K562 (cell line): ENCODE measurements around the gene SEC16A. TPM values are rescaled to one million over a fixed set of nuclear protein-coding genes. Genes with fewer than 3 reads are reported as not detected.

Experiments
- CBX8 ChIP-seq: fragments of 200-600 bp; sonication (generic); IDR thresholded peaks from 2 replicates; pipeline ENCODE4 v1.6.1; 2012; ENCODE audit warnings: borderline replicate concordance, mixed run types, low read depth, mild to moderate bottlenecking, moderate library complexity, mixed read lengths, low read length, control low read depth, inconsistent platforms; ENCODE audit not compliant: poor library complexity, severe bottlenecking; ENCODE audit errors: extremely low read depth
- ESRRA ChIP-seq: fragments of 450-650 bp; IDR thresholded peaks from 2 replicates; pipeline ENCODE4 v1.6.1; 2014; ENCODE audit warnings: low read depth, mild to moderate bottlenecking, moderate library complexity, borderline replicate concordance
- ETV5 ChIP-seq: sonication (generic); formaldehyde crosslinking; IDR thresholded peaks from 2 replicates; pipeline ENCODE4 v1.4.0; 2020; ENCODE audit warnings: low read depth, mild to moderate bottlenecking, missing genetic modification reagents
- GABPB1 ChIP-seq: sonication (generic); formaldehyde crosslinking; IDR thresholded peaks from 2 replicates; pipeline ENCODE4 v1.8.0; 2022; ENCODE audit warnings: mild to moderate bottlenecking, missing genetic modification reagents
- MTF1 ChIP-seq: fragments of 250-450 bp; sonication (Bioruptor Pico); IDR thresholded peaks from 2 replicates; pipeline ENCODE4 v1.9.0; 2021; ENCODE audit warnings: moderate library complexity, mild to moderate bottlenecking, inconsistent platforms, borderline replicate concordance
- MYBL2 ChIP-seq, 2 experiments: fragments of 450-650 bp in 1 of 2; sonication (generic) in 1 of 2; formaldehyde crosslinking in 1 of 2; IDR thresholded peaks; 2 replicates each; pipeline versions ENCODE4 v1.6.1 to v1.8.1; 2017 to 2022; ENCODE audit warnings: borderline replicate concordance in 1 of 2, inconsistent platforms in 1 of 2, low read depth in 1 of 2, mild to moderate bottlenecking in 1 of 2, missing genetic modification reagents in 1 of 2, moderate library complexity in 1 of 2
- NR4A1 ChIP-seq, 2 experiments: fragments of 250-450 bp in 1 of 2; fragments of 450-650 bp in 1 of 2; sonication (Bioruptor Pico) in 1 of 2; IDR thresholded peaks; 2 replicates each; pipeline versions ENCODE4 v1.4.0 to v1.6.1; 2016 to 2020; ENCODE audit warnings: mild to moderate bottlenecking in 2 of 2, missing compliant biosample characterization in 1 of 2, missing genetic modification characterization in 1 of 2, moderate library complexity in 1 of 2
- SETDB1 ChIP-seq: IDR thresholded peaks from one replicate; pipeline ENCODE4 v1.6.1; 2012; ENCODE audit warnings: low read length, control low read depth, inconsistent platforms
- TBL1XR1 ChIP-seq, 2 experiments: IDR thresholded peaks; 2 replicates each; pipeline ENCODE4 v1.6.1; 2012; ENCODE audit warnings: improper control_type of control experiment in 2 of 2, low read length in 2 of 2, mild to moderate bottlenecking in 1 of 2
- TBP ChIP-seq: optimal IDR thresholded peaks from 2 replicates; pipeline ENCODE3; 2011; ENCODE audit warnings: low read depth, low read length, improper control_type of control experiment
- TCFL5 ChIP-seq: fragments of 250-450 bp; sonication (Bioruptor Pico); conservative IDR thresholded peaks from 2 replicates; pipeline ENCODE4 v1.6.1; 2021; ENCODE audit warnings: mild to moderate bottlenecking, moderate library complexity, matching md5 sums
- ZC3H4 ChIP-seq: sonication (generic); formaldehyde crosslinking; IDR thresholded peaks from 2 replicates; pipeline ENCODE4 v1.9.0; 2021; ENCODE audit warnings: missing genetic modification reagents, borderline replicate concordance
- ZFP1 ChIP-seq: fragments of 450-650 bp; formaldehyde crosslinking; IDR thresholded peaks from 2 replicates; pipeline ENCODE4 v1.4.0; 2020; ENCODE audit warnings: mild to moderate bottlenecking, mixed read lengths
- polyA plus RNA-seq, 8 experiments: library from polyadenylated mRNA; depleted of rRNA in 4 of 8; stranded (reverse) in 5 of 8; unstranded in 3 of 8; fragments of >200 nt; fragmentation: Nextera tagmentation in 2 of 8; fragmentation: Illumina TruSeq in 1 of 8; extraction: Ambion mirVana in 2 of 8; extraction: Trizol in 1 of 8; gene quantifications; 2 replicates each; pipeline versions ENCODE4 v1.2.1 to v1.2.3, GENCODE V29; 2011 to 2014; ENCODE audit warnings: inconsistent platforms in 1 of 8, missing spikeins in 1 of 8
- total RNA-seq, 7 experiments: library from RNA; depleted of rRNA in 6 of 7; stranded (reverse); fragments of >200 nt in 6 of 7; fragmentation: Illumina TruSeq in 2 of 7; extraction: Trizol in 2 of 7; gene quantifications; 2 replicates each; pipeline versions ENCODE4 v1.2.1 to v1.2.3, GENCODE V29; 2011 to 2021; ENCODE audit warnings: low replicate concordance in 1 of 7
- TF ChIP-seq, protein P1 (sequence below): sonication (generic); formaldehyde crosslinking; IDR thresholded peaks from 2 replicates; pipeline ENCODE4 v1.8.1; 2023; ENCODE audit warnings: mild to moderate bottlenecking, missing genetic modification reagents
- TF ChIP-seq, protein P2 (sequence below): fragments of 450-650 bp; IDR thresholded peaks from 2 replicates; pipeline ENCODE4 v1.6.1; 2016; ENCODE audit warnings: antibody characterized with exemption
- TF ChIP-seq, protein P3 (sequence below): fragments of 450-650 bp; conservative IDR thresholded peaks from 2 replicates; pipeline ENCODE4 v1.6.1; 2016; ENCODE audit warnings: missing genetic modification characterization, low read depth, mild to moderate bottlenecking, missing compliant biosample characterization, moderate library complexity
- TF ChIP-seq, protein P4 (sequence below): fragments of 250-450 bp; sonication (Bioruptor Pico); IDR thresholded peaks from 2 replicates; pipeline ENCODE4 v1.5.0; 2021; ENCODE audit warnings: mild to moderate bottlenecking, moderate library complexity

Gene SEC16A
- total and polyA plus RNA-seq, 9 of the 15 experiments (the other 6 are each of a cell fraction or from before 2014, with no cell fraction given) = 8.3 to 62.8 (median 14.0) TPM

DNA sequence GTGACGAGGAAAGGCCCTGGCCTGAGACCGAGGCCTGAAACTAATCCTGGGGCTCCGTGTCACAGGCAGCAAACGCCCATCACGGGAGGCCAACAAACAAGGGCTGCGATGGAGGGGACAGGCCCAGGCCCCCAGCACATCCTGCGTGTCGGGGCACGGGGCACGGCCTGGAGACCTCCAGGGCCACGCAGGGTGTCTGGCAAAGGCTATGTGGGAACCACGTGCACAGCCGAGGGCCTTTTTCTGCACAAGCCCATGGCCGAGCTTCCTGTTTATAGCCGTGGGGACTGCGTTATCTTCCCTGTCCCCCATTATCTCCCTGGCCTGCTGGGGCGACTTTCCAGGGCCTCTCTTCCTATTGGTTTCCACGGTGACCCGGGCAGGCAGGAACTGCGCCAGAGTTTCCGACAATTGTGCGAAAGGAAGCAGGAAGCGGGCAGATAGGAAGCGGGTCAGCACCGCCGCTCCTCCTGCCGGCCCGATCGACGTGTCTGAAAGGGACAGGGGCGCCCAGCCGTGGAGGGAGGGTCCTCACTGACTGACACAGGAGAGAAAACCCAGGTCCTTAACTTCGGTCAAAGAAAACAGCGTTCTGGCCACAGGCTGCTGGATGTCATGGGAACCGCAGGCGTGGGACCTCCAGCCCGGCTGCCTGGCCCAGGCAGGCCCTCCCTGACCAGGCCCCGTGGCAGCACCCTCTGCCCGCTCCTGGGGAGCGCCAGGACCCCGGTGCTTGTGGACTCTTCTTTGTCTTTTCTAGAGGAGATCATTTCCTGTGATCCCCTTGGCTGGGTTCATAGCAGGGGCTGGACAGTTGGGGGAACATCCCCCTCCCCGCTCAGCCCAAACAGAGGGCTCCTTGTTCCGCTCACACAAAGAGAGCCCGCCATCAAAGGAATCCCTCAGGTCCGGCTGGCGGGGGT, 29.1 kb upstream of the SEC16A start (continued):
- no peak for TF ChIP-seq TBP
- no peak for TF ChIP-seq SETDB1
- TF ChIP-seq, protein P1, sequence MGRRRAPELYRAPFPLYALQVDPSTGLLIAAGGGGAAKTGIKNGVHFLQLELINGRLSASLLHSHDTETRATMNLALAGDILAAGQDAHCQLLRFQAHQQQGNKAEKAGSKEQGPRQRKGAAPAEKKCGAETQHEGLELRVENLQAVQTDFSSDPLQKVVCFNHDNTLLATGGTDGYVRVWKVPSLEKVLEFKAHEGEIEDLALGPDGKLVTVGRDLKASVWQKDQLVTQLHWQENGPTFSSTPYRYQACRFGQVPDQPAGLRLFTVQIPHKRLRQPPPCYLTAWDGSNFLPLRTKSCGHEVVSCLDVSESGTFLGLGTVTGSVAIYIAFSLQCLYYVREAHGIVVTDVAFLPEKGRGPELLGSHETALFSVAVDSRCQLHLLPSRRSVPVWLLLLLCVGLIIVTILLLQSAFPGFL = no peak
- no peak for TF ChIP-seq ZFP1 (CRISPR knock-in tag)
- TF ChIP-seq ETV5 (CRISPR knock-in tag) = peak; percentile 67
- peak; percentile 65 for TF ChIP-seq GABPB1 (CRISPR knock-in tag)
- TF ChIP-seq ZC3H4 = peak; percentile 16; the same call in 1 of the 2 replicates
- TF ChIP-seq, protein P2, sequence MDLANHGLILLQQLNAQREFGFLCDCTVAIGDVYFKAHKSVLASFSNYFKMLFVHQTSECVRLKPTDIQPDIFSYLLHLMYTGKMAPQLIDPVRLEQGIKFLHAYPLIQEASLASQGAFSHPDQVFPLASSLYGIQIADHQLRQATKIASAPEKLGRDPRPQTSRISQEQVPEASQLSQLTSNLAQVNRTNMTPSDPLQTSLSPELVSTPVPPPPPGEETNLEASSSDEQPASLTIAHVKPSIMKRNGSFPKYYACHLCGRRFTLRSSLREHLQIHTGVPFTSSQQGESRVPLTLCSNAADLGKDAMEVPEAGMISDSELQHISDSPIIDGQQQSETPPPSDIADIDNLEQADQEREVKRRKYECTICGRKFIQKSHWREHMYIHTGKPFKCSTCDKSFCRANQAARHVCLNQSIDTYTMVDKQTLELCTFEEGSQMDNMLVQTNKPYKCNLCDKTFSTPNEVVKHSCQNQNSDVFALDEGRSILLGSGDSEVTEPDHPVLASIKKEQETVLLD = peak; percentile 50; the same call in 1 of the 2 replicates
- no peak for TF ChIP-seq CBX8
- no peak; the same call in 1 of the 2 replicates for TF ChIP-seq ESRRA
- TF ChIP-seq TCFL5 (CRISPR knock-in tag) = no peak
- no peak for TF ChIP-seq MTF1
- TF ChIP-seq MYBL2 (IDR thresholded peaks at IDR 0.05; ENCODE audit: low read depth) = no peak
- TF ChIP-seq MYBL2 (CRISPR knock-in tag; IDR thresholded peaks at IDR 0.05; ENCODE audit: borderline replicate concordance) = no peak
- no peak; a peak in 1 of 4 replicates for TF ChIP-seq TBL1XR1 (IDR thresholded peaks at IDR 0.05; ENCODE audit: low read length in 2 of 2)
- TF ChIP-seq, protein P3, sequence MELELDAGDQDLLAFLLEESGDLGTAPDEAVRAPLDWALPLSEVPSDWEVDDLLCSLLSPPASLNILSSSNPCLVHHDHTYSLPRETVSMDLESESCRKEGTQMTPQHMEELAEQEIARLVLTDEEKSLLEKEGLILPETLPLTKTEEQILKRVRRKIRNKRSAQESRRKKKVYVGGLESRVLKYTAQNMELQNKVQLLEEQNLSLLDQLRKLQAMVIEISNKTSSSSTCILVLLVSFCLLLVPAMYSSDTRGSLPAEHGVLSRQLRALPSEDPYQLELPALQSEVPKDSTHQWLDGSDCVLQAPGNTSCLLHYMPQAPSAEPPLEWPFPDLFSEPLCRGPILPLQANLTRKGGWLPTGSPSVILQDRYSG (tag) = peak; percentile 82
- no peak for TF ChIP-seq NR4A1 (CRISPR knock-in tag; IDR thresholded peaks at IDR 0.05)
- TF ChIP-seq NR4A1 (tag; IDR thresholded peaks at IDR 0.05) = peak; percentile 78
- TF ChIP-seq, protein P4, sequence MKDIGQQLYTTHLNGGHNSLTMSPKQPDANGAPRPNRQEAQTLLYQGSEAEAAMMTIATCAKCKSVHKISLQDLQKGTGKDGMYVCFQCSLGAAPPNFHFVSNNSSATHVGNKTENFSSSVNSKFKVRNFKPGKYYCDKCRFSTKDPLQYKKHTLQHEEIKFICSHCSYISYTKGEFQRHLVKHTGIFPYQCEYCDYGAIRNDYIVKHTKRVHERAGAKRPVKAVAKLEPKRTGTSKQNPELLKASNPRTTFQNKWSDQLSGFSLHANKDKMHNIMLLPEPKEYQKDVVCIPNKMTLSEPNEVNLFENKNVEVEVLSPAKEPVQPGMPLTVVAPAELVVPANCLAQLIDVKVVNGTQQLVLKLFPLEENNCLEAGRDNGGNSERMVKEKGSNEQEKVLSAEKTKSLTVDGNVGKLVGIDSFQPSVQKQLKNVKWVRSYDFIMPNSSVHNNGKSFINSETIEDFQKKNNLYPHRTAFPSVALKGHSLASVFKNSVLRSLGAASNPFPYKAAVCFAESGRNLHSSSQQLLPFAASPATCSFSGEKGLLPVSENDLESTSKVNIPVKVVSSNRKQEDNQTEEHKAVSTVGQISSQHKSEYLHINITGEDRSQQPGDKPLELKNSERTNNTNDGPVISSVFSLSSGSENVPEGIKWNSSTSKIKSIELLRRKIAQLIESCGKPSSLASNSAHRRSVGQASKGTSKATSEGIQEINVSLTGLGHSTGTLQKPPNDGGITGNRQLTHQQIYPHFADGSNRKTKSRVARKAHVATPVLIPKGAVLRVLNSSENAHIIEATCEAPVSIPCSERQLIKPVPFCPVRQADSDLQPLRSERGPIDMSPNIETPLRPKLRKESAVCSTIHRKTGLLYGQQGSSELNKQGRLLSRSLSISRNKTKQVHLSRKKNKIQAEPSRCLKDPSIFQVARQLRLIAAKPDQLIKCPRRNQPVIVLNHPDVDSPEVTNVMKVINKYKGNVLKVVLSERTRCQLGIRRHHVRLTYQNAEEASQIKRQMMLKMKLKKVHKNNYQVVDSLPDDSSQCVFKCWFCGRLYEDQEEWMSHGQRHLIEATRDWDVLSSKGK (CRISPR knock-in tag) = no peak
